Stimulated activated naive CD8-positive, alpha-beta T cell treated with anti-CD3 and anti-CD28 coated beads, Interleukin-15, amount 100 ng/mL, for 72 hours (primary cell): ENCODE results near the gene CD79A.

Experiments used
- ATAC-seq: fragments of 150-1000 bp; cut with Tn5 transposase; 2 replicates; pipeline ENCODE4 v1.10.0; 2021; ENCODE audit warnings: mild to moderate bottlenecking, moderate library complexity
- DNase-seq, 2 donors: peaks; one replicate each; pipeline ENCODE4 v3.0.0; 2021 to 2022
- H3K27ac Mint-ChIP-seq, 2 donors: one replicate each; pipeline ENCODE4 v1.8.0; 2022; ENCODE audit warnings: mild to moderate bottlenecking in 2 of 2, mixed read lengths in 2 of 2, moderate library complexity in 2 of 2
- H3K27me3 Mint-ChIP-seq: one replicate; pipeline ENCODE4 v1.8.0; 2022; ENCODE audit warnings: mixed read lengths
- H3K4me1 Mint-ChIP-seq: one replicate; pipeline ENCODE4 v1.8.0; 2022; ENCODE audit warnings: mild to moderate bottlenecking, mixed read lengths
- H3K4me3 Mint-ChIP-seq, 2 donors: one replicate each; pipeline ENCODE4 v1.8.0; 2022; ENCODE audit warnings: mild to moderate bottlenecking in 2 of 2, mixed read lengths in 2 of 2, moderate library complexity in 1 of 2
- H3K9me3 Mint-ChIP-seq, 2 donors: one replicate each; pipeline ENCODE4 v1.8.0; 2022; ENCODE audit warnings: mixed read lengths in 2 of 2

The CD79A gene

DNA sequence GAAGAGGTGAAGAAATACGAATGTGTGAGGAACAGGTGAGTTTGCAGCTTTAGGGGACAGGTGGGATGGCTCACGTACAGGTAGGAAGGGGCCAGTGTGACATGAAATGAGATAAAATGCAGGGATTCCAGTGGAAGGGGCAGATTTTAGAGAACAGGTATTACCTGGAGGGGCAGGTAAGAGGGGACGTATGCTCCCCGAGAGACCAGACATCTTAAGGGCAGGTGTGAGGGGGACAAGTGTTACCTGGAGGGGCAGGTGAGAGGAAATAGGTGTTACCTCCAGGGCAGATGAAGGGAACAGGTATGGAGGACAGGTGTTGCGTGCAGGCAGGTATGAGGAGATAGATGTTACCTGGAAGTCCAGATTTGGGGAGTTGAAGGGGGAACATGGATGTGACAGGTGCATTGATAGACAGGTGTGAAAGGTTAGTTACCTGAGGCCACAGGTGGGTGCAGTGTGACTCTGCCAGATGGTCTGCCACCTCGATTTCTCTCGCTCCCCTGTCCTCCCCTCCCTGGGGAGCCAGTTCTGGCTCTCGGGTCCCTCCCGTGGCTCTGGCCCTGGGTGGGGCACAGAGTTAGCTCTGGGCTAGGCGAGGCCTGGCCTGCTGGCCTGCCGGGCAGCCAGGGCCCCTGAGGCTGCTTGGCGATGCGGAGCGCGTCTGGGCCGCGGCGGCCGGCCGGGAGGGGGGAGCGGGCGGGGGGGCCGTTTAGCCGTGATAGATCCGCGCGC lies 49.1 kb downstream of the CD79A start:
- Mint-ChIP-seq H3K4me3 (no peak overlapping the region), H3K4me1 (peaks cover 46% of the 10 kb centered on the region), H3K27ac (no peak overlapping the region), H3K27me3 (peaks cover 20% of the 10 kb centered on the region), H3K9me3 (no peaks in the 10 kb centered on the region)
- no peak for DNase-seq
- ATAC-seq = no peak

DNA sequence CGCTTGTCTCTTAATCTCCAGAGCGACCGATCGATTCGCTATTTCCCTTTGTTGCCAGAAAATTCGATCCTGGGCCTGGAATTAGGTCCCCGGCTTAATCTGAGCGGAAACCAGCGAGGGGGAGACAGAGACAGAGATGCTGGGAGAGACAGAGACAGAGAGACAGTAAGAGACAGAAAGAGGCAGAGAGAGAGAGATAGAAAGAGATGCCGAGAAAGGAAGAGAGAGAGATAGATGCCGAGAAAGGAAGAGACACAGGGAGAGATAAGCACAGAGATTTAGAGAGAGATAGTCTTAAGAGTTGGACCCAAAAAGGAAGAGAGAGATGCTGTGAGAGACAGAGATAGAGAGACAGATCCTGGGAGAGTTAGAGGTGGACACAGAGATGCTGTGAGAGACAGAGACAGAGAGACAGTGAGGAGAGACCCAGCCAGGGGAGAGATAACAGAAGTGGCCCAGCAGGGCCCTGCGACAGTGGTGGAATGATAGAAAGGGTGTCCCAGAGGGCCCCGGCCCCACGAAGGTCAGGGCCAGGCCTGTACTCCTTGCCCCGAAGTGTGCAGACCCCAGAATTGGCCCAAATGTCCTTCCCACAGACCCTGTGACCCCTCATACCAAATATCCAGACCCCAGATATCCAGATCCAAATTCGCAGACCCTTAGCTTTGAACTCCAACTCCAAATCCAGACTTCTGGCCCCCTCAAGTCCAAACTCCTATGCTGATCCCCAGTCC lies 49.9 kb downstream of the CD79A start:
- no peak for ATAC-seq

DNA sequence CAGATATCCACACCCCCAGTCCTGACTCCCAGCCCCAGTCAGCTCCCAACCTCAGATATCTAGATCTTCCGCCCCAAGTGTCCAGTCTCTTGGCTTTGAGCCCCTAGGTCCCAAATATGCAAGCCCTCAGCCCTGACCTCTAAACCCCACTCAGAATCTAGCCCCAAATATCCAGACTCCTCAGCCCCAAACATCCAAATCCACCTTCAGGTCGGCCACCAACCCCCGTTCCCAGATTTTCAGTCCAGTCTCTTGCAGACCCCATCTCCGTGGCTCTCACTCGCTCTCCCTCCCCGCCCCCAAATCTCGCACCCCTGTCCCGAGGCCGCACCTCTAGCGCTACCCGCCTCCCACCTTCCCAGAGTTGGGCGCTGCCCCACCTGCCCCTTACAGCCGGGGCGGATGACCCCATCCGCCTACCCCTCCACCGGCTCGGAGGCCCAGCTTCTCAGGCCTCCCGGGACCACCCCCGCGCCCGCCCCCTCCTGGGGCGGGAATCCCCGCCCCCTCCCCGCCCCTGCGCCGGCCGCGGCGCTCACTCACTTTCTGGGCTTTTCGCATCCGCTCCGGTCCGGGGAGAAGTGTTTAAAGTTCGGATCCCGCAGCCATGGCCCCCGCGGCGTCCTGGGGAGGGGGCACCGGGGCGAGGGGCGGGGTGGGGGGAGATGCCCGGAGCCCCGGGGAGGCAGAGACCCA lies 50.6 kb downstream of the CD79A start:
- peaks cover 40% of the 10 kb centered on the region for H3K4me1 Mint-ChIP-seq
- H3K27me3 Mint-ChIP-seq = peaks cover 7% of the 10 kb centered on the region
- H3K4me3 Mint-ChIP-seq = peak overlapping the region; percentile 85 to 90
- no peak overlapping the region for H3K27ac Mint-ChIP-seq
- peak; percentile 19 for ATAC-seq
- no peak for DNase-seq
- no peaks in the 10 kb centered on the region for H3K9me3 Mint-ChIP-seq

More for the DNA sequence above, 49.9 kb downstream of the CD79A start:
- no peaks in the 10 kb centered on the region for H3K9me3 Mint-ChIP-seq
- H3K27ac Mint-ChIP-seq = no peak overlapping the region
- H3K27me3 Mint-ChIP-seq = peaks cover 12% of the 10 kb centered on the region
- peaks cover 42% of the 10 kb centered on the region for H3K4me1 Mint-ChIP-seq
- H3K4me3 Mint-ChIP-seq = no peak overlapping the region
- no peak for DNase-seq

DNA sequence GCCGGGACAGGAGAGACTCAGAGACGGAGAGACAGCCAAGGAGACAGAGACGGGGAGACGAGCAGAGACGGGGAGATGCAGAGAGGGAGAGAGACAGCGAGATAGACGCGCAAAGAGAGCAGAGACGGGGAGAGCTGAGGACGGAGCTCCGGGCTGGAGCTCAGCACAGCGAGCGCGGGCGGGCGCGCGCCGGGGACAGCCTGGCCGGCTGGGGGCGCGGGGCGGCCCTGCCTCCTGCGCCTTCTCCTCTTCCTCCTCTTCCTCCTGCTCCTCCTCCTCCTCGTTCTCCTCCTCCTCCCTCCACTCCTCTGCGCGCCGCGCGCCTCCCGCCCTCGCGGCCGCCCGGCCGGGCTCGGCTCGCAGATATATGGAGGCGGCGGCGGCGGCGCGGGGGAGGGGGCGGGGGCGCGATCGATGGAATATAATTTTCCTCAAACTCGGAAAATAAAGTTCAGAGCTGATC lies 51.2 kb downstream of the CD79A start, which contains the start of gene ERFL:
TSS of gene ERFL (minus strand) at position 229 of the 463 bp plus-strand sequence. CDS start 15,530 bp downstream, outside the sequence.
- peak within 1 kb of the TSS; percentile 16 to 81 for H3K27ac Mint-ChIP-seq
- ATAC-seq = peak; percentile 52
- peak within 1 kb of the TSS; percentile 85 to 90 for H3K4me3 Mint-ChIP-seq
- peaks cover 3% of the 10 kb centered on the region for H3K27me3 Mint-ChIP-seq
- H3K9me3 Mint-ChIP-seq = no peaks in the 10 kb centered on the region
- no peak for DNase-seq
- H3K4me1 Mint-ChIP-seq = peaks cover 41% of the 10 kb centered on the region

DNA sequence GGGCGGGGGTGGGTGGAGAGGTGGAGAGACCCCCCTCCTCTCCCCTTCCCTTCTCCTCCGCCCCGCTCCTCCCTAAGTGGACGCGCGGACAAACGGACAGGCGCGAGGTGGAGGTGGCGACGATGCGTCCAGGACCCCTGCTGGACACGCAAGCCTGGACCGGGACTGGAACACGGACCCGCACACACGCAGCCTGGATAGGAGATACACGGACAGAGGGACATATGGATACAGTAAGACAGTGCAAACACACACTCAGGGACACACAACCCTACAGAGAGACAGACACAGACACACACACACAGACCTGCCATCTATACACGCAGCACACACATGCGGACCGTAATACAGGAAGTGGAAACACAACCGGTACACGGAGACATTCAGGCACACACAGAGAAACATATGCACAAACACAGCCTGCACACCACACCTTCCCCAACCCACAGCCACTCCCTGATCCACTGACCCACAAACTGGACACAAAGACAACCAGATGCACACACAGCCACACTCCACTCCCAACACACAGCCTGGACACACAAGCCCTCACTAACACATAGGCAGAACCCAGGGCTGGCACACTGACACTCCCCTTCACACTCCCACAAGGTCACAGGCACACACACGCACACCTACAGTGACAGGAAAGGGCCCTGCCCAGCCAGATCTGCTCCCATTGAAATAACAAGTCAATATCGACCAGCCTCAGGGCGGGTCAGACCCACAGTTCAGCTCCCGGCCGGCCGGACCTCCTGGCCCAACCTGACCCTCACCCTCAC lies 51.9 kb downstream of the CD79A start:
- no peak for DNase-seq
- H3K9me3 Mint-ChIP-seq = no peaks in the 10 kb centered on the region
- H3K4me3 Mint-ChIP-seq = peak overlapping the region; percentile 81 to 90
- ATAC-seq = peak; percentile 76
- H3K27me3 Mint-ChIP-seq = no peaks in the 10 kb centered on the region
- peak overlapping the region in 1 of 2 donors; percentile 81 for H3K27ac Mint-ChIP-seq
- H3K4me1 Mint-ChIP-seq = peaks cover 44% of the 10 kb centered on the region

DNA sequence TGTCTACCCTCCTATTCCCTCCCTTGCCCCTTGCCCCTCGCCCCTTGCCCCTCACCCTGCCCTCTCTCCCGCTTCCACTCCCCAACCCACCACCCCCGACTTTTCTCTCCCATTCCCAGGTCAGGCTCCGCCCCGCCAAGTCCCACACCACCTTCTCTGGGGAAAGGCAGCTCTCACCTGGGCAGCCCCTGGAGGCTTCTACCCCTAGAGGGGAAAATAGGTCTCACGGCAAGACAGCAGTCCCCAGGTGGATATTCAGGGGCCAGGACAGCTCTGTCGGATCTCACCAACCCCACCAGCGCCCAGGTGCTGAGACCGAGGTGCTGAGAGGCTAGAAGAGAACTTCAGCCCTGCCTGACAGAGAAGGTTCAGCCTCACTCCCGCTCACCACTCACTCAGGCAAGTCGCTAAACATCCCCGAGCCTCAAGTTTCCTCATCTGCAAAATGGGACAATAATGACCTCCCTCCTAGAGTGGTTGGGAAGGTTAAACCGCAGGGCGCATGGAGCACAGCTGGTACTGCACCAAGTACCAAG lies 52.5 kb downstream of the CD79A start:
- Mint-ChIP-seq H3K4me3 (peak overlapping the region; percentile 81 to 90), H3K9me3 (no peaks in the 10 kb centered on the region), H3K4me1 (peaks cover 50% of the 10 kb centered on the region), H3K27ac (no peak overlapping the region), H3K27me3 (no peaks in the 10 kb centered on the region)
- DNase-seq (no peak), ATAC-seq (no peak)

DNA sequence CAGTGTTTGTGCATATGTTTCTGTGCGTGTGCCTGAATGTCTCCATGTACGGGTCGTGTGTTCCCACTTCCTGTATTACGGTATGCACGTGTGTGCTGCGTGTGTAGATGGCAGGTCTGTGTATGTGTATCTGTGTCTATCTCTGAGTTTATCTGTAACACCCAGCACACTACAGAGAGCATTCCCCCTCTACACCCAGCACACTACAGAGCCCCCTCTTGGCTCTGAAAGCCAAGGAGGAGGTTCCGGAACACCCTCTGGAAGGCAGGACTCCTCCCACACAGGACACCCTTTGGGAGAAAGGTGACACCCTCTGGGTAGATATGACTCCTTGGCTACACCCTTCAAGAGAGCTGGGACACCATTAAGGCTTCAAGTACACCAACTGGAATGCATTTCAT lies 53.2 kb downstream of the CD79A start:
- peaks cover 57% of the 10 kb centered on the region for H3K4me1 Mint-ChIP-seq
- no peak for ATAC-seq
- no peak overlapping the region for H3K27ac Mint-ChIP-seq
- DNase-seq = no peak
- no peaks in the 10 kb centered on the region for H3K9me3 Mint-ChIP-seq
- H3K4me3 Mint-ChIP-seq = peak overlapping the region; percentile 14 to 33
- H3K27me3 Mint-ChIP-seq = peaks cover 5% of the 10 kb centered on the region
